AG04450 (cell line): ENCODE results near the gene RXRG. TPM values are rescaled to one million over a fixed set of nuclear protein-coding genes. Genes with fewer than 3 reads are reported as not detected.
"Not testable (repeated sequence)": the region's sequence is repeated elsewhere in the genome, so short reads cannot be mapped to it uniquely, and the experiment has no call there.

ENCODE experiments used
- CTCF ChIA-PET: fragments of 300-600, 350-600 bp; formaldehyde crosslinking; extraction: SDS; loops from one replicate; lab custom pipeline; 2022; ENCODE audit warnings: antibody characterized with exemption, inconsistent platforms; lab: Charles Lee
- POLR2A ChIA-PET: fragments of 350-600 bp; formaldehyde crosslinking; extraction: SDS; loops from one replicate; lab custom pipeline; 2021; ENCODE audit warnings: antibody characterized with exemption, inconsistent platforms; lab: Yijun Ruan, JAX
- DNase-seq: peaks from one replicate; pipeline ENCODE4 v3.0.0-alpha.2; 2011; ENCODE audit warnings: low read depth, low spot score
- H3K27ac ChIP-seq: one replicate; pipeline ENCODE4 v1.5.1; 2012; ENCODE audit warnings: low read depth, low read length, control low read depth
- H3K27me3 ChIP-seq: one replicate; pipeline ENCODE4 v1.6.0; 2012; ENCODE audit warnings: low read length; ENCODE audit not compliant: control insufficient read depth, insufficient read depth
- H3K4me3 ChIP-seq: 2 replicates; pipeline ENCODE4 v1.5.1; 2011; ENCODE audit warnings: mild to moderate bottlenecking, low read depth, low read length, control low read depth
- H3K9me3 ChIP-seq: 2 replicates; pipeline ENCODE4 v1.5.1; 2012; ENCODE audit warnings: low read length; ENCODE audit not compliant: control insufficient read depth, insufficient read depth
- polyA plus RNA-seq: library from polyadenylated mRNA; depleted of rRNA; stranded (reverse); fragments of >200 nt; gene quantifications from 2 replicates; pipeline ENCODE4 v1.2.3, GENCODE V29; 2011
- TF ChIP-seq, protein P1 (sequence below): IDR thresholded peaks from 2 replicates; pipeline ENCODE4 v1.5.1; 2011; ENCODE audit warnings: low read depth, low read length, control low read depth, inconsistent platforms

The RXRG gene
- polyA plus RNA-seq, 1 experiment = not detected

DNA sequence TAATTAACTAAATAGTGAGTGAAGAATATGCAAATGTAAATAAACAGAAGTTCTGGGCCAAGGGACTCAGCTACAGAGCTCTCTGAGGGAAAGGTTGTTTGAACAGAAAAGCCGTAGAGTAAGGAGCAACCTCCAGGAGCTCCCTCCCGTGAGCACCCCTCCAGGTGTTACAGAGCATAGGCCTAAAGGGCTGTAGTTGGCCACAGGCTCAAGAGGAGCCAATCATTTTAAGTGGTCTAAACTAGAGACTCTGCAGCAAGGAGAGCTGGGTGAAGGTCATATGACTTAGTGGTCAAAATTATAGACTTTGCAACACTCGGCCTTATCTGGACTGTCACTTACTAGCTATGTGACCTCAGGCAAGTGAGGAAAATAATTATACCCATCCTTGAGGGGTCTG is 19.1 kb upstream of the RXRG start:
- CTCF ChIA-PET = interaction anchor here (1.3 kb wide), 1 partner anchor 129 kb away, joined by 4 read pairs; no protein-coding TSS in a partner anchor

DNA sequence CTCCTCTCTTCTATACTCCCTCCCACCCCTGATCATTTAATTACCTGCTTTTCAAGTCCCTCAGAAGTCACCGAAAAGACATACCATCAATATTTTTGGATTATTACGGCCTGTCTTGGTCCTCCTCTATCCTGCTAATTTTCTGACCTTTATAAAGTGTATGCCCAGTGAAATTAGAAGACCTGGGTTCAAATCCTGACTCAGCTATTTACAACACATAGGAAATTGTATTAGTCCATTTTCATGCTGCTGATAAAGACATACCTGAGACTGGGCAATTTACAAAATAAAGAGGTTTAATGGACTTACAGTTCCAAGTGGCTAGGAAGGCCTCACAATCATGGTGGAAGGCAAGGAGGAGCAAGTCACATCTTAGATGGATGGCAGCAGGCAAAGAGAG is 14.8 kb upstream of the RXRG start:
- POLR2A ChIA-PET, CTCF ChIA-PET, H3K27ac ChIP-seq, H3K27me3 ChIP-seq, H3K4me3 ChIP-seq, H3K9me3 ChIP-seq, DNase-seq: not testable (repeated sequence)

More for the DNA sequence above, 19.1 kb upstream of the RXRG start:
- no peak for DNase-seq
- Histone ChIP-seq H3K9me3 (no peaks in the 10 kb centered on the region), H3K27me3 (no peaks in the 10 kb centered on the region), H3K4me3 (no peak overlapping the region), H3K27ac (no peak overlapping the region)
- POLR2A ChIA-PET = no interaction called here
- TF ChIP-seq, protein P1, sequence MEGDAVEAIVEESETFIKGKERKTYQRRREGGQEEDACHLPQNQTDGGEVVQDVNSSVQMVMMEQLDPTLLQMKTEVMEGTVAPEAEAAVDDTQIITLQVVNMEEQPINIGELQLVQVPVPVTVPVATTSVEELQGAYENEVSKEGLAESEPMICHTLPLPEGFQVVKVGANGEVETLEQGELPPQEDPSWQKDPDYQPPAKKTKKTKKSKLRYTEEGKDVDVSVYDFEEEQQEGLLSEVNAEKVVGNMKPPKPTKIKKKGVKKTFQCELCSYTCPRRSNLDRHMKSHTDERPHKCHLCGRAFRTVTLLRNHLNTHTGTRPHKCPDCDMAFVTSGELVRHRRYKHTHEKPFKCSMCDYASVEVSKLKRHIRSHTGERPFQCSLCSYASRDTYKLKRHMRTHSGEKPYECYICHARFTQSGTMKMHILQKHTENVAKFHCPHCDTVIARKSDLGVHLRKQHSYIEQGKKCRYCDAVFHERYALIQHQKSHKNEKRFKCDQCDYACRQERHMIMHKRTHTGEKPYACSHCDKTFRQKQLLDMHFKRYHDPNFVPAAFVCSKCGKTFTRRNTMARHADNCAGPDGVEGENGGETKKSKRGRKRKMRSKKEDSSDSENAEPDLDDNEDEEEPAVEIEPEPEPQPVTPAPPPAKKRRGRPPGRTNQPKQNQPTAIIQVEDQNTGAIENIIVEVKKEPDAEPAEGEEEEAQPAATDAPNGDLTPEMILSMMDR = no peak

DNA sequence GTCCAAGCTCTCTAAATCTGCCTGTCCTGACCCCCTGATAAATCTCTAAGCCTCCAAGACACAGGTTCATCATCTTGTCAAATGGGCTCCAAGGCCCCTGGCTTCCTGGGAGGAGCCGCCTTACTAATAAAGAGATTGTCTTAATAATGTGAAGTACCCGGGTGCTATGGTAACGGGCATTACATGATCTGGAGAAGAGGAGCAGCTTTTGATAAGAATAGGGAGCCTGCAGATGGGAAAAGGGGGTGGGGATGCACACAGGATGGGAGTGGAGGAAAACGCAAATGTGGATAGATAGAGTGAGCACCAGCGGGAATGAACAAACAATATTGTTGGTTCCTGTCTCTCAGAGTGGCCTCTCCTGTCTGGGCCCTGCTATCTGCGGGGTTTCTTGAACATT is 11.9 kb upstream of the RXRG start:
- TF ChIP-seq, protein P1 = no peak
- ChIA-PET POLR2A (no interaction called here), CTCF (no interaction called here)
- no peak for DNase-seq
- H3K9me3 ChIP-seq = no peaks in the 10 kb centered on the region
- H3K4me3 ChIP-seq = no peak overlapping the region
- no peak overlapping the region for H3K27ac ChIP-seq
- no peaks in the 10 kb centered on the region for H3K27me3 ChIP-seq

DNA sequence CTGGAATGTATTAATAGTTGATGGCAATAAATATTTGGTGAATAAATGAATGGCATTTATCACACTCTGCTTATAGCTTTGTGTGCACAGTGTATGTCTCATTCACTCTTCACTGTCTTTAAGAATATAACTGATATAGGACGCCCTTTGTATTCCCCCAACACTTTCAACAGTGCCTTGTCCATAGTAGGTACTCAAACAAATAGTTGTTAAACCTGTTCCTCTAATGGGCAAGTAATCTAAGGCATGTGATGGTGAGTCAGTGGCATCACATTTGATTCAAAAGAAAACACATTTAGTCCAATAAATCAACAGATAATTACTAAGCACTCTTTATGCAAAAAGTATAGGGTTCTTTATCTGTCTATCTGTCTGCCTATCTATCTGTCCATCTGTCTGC is 11.2 kb upstream of the RXRG start:
- no peak overlapping the region for H3K4me3 ChIP-seq
- TF ChIP-seq, protein P1 = no peak
- H3K27me3 ChIP-seq = no peaks in the 10 kb centered on the region
- POLR2A ChIA-PET = no interaction called here
- no peaks in the 10 kb centered on the region for H3K9me3 ChIP-seq
- H3K27ac ChIP-seq = no peak overlapping the region
- CTCF ChIA-PET = no interaction called here
- no peak for DNase-seq

DNA sequence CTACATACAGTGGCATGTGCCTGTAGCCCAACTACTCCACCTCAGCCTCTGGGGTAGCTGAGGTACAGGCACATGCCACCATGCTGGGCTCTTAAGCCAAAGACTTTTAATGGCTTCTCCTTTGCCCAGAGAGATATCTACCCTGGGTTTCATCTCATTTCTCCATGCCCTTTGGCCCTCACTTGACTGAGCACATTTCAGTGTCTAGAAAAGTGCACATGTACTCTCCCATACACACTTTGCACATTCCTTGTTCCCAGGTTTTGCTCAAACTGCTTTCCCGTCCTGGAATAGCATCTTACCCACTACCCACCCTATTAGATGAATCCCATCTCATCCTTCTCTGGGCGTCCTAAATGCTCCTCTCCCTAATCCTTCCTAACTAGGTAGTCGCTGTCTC is 10.2 kb upstream of the RXRG start:
- no peaks in the 10 kb centered on the region for H3K27me3 ChIP-seq
- H3K9me3 ChIP-seq = no peaks in the 10 kb centered on the region
- ChIA-PET POLR2A (no interaction called here), CTCF (no interaction called here)
- no peak overlapping the region for H3K27ac ChIP-seq
- H3K4me3 ChIP-seq = no peak overlapping the region
- DNase-seq = no peak
- TF ChIP-seq, protein P1 = no peak
